ENCODE results near the gene EEFSEC.

The EEFSEC gene

DNA sequence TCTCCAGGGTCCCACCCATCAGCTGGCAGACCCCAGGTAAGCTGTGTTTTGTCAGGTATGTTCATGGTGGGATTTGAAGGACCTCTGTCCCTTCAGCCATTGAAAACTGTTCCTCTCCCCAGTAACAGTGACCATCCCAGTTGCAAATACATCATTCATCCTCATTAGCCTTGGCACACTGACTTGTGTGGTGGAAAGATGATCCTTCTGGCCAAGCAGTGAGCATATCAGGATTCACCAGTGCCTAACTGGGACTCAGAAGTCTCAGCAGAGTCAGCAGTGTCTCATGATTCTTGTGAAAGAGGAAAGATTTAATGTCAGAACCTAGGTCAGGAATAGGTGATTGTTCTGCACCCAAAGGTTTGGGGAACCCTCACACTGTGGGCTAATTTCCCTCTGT, 223.2 kb downstream of the EEFSEC start:
- no peak for DNase-seq

DNA sequence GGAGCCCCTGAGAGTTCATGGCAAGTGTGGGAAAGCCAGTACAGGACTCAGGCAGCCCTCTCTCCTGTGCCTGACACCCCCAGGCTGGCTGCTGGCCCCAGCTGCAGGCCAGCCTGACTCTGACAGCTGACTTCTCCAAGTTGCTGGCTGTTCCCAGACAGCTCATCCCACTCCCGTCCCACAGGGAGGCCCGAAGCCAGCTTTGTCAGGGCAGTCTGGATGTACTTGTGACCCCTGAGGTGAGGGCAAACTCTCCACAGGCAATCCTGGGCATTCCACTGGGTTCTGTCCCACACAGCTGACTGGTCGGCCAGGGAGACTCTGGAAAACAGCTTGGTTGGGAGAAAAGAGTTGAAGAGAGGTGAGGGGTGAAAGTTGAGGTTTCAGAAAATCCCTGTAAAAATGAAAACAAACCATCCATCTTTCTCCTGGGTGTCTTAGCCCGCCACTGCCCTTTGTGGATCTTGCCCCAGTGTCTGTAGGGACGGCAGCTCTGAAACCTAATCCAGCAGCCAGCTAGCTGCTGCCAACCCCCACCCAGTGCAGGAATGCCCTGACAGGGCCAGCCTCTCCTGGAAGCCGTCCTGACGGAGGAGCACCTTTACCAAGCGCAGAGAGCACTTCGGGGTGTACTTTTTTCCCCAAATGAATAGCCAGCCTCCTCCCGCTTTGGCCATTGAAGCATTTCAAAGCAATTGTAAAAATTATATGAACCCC, 225.5 kb downstream of the EEFSEC start:
- no peak for DNase-seq

GRCh38 chr3:128379367-128380160, 226.3 kb downstream of the EEFSEC start:
- no peak for DNase-seq

GRCh38 chr3:128380295-128380694, 227.0 kb downstream of the EEFSEC start:
- no peak for DNase-seq

DNA sequence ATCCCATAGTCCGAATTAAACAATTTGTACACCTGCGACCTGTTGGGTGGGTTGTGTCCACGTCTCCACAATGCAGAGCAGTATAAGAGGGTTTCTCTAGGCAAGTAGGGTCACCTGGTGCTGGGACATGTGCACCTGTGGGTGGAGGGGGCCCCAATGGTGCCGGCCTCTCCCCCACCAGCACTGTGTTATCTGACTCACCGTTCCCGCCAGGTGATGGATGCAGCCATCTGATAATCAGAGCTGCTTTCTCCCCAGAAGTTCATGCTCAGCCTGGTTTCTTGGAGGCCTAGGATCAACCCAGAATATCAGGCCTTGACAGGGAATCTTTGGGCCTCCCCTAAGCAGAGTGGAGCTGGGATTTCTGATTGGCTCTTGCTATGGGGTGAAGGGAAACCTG, 227.4 kb downstream of the EEFSEC start:
- no peak for DNase-seq

DNA sequence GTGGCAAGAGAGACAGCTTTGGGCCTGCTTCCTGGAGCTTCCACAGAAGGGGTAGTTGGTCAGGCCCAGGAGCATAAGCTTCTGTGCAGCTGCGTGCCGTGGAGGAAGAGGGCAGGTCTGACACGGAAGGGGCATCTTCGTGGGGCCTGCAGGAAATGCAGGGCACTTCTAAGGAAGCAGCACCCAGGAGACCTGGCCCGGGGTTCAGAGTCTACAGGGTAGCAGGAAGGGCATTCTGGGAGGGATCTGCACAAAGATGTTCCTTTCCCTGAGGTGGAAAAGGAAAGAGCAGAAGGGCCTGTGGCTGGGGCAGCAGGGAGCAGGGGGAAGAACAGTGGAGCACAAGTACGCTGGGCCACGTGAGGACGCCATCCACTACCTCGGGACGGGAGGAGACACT, 228.3 kb downstream of the EEFSEC start:
- no peak for DNase-seq

DNA sequence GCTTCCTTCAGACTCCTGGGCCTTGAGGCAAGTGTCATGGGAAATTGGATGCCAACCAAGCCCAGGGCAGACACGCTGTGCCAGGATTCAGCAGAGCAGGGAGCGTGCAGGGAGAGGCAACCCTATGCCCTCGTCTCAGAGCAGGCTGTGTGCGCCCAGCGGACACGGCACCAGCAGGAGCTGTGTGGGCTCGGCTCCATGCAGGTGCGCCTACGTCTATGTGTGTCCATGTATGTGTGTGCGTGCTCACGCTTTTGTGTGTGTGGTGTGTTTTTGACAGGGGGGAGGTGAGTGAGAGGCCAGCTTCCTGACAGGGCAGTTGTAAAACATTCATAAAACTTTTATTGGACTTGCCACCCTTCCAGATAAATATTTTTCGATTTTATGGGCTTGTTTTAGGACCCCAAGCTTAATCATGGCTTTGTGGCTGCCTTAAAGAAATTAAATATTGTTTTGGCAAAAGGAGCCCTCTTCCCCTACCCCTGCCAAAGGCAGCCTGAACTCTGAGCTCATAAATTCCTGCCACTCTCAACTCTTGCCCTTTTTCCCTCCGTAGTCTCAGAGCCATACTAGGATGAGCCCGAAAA, 229.0 kb downstream of the EEFSEC start:
- DNase-seq: no peak

- DNase-seq: peak; percentile 71
Measured at GRCh38 chr3:128383316-128384235, 230.3 kb downstream of the EEFSEC start.

- DNase-seq: no peak
Measured at GRCh38 chr3:128385080-128385832, 232.0 kb downstream of the EEFSEC start.

DNA sequence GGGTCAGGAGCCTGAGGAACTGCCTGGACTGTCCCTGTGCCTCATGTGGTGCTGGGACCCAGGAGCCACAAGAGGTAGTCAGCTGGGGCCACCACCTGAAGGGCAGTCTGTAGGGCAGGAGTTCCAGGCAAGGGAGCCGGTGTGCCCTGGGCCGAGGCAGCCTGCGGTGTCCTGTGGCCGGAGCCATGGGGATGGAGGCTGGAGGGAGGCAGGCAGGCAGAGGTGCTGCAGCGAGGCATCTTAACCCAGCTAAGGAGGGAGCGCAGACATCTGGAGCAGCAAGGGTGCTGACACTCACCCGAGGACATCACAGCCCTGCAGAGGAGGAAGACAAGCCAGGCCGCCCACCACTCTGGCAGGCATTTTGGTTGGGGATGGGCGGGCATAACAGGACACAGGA, 235.7 kb downstream of the EEFSEC start:
- DNase-seq: no peak

DNA sequence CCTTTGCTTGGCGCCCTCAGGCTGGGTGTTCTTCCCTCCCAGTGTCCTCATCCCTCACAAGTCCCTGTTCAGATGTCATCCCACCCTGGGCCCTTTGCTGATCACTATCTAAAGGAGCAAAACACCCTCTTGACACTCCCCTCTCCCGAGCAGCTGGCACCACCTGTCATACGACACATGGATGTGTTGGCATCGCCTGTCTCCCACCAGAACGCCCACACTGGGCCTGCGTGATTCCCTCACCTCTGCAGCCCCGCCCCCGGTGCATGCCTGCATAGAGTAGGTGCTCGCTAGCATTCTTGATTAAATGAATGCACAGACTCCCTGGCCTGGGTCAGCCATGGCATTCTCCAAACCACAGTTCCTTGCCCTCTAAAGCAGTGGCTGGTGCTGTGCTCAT, 237.6 kb downstream of the EEFSEC start:
- DNase-seq: no peak

GRCh38 chr3:128392021-128392420, 238.7 kb downstream of the EEFSEC start:
- DNase-seq: no peak

DNA sequence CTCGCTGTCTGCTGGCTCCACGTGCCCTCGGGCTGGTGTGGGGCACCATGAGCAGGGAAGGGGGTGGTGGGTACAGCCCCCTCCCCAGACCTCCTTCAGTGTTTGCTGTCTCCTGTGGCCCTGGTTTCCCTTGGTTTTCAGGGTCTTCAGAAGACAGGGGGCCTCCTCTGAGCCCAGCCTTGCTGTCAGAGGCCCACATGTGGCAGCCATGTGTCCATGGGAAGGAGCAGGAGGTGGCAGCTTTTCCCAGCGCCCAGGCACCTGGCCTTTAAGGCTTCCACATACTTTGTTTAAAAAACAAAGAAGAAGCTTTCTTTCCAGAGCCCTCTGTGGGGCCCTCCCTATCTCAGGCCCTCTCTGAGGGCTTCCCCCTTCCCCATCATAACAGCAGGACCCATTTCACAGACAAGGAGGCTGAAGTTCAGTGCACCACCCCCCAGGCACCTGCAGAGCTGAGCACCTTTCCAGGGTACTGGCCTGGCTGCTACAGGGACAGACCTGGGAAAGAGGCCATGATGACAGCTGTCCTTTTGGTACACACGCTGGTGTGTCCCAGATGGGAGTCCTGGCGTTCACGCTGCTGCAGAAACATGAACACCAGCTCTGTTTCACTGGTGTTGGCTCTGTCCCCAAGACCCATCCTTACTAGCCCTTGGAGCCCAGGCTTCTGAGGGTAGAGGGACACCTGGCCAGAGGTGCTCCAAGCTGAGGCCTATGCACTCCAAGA, 239.7 kb downstream of the EEFSEC start:
- no peak for DNase-seq

DNA sequence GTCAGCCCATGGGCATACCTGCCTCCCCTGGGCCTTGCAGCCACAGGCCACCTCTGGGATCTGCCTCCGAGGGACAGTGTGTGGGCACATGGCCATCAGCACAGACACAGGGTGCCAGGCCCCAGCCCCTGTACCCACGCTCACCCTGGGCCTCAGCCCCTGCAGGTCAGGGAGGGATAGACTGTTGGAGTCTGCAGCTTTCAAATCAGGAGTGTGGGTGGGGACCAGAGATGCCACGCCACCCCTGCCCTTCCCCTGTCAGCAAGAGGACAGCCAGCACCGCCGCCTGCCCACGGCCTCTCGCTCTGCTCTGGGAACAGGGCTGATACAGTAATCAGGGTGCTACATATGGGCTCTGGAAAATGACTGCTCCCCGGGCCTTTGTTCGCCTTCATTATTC, 240.8 kb downstream of the EEFSEC start:
- DNase-seq: no peak

DNA sequence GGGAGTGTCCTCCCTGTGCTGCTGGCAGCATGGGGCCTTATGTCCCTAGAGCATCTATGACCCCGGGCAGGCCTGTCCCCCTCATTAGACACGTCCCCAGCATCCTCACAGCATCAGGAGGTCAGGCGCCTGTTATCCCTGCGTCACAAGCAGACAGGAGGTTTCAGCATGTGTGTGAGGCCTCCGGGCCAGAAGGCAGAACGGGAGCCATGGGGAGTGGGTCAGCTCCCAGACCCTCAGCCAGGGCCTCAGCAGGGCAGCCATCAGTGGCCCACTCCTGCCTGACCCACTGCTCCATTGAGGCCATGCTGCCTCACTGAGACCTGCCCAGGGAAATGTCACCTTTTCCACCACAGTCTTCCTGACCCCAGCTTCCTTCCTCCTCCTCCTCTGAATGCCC, 241.8 kb downstream of the EEFSEC start:
- DNase-seq: no peak

DNA sequence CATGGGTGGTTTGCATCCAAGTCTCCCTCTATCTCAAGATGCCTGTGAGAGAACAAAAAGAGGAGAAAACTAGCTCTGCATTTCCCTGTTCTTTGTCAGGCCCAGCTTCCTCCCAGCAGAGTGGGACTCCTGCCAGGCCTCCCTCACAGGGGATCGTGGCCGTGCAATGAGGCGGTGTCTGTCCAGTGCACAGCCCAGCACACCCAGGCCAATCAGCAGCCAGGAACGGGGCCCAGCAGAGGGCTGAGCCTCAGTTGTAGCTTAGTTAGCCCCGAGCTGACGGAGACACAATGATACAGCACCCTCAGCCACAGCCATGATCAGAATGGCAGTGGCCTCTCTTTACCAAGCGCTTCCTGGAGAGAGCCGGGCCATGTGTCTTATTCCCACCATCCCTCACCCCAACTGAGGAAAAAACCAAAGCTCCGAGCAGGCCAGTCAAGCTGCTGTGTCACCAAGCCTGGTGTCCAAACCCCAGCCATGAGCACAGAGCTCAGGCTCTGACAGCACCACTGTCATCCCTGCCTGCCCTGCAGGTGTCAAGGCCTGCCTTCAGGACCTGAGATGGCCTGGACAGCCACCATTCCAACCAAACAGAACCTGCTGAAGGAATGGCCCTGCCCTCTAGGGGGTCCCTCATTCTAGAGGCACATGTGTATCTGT, 242.3 kb downstream of the EEFSEC start:
- DNase-seq: no peak

- no peak for DNase-seq
Measured at GRCh38 chr3:128397484-128397883, 244.2 kb downstream of the EEFSEC start.

DNA sequence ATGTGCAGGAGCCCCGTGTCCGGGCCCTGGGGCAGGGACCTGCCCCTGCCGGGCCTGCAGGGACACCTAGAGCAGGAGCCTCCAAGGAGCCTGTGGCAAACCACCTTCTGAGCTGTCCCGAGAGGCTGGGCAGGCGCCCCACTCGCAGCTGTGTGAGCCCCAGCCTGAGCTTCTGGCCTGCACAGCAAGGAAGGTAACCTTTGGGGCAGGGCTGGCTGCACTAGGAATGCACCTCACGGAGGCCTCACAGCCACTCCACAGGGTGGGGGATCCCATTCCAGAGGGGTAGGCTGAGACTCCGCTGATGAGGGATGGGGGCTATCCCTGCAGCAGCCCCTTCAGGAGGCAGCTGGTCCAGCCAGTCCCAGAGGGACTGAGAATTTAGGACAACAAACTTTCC, 245.3 kb downstream of the EEFSEC start:
- DNase-seq: no peak

- no peak for DNase-seq
Measured at GRCh38 chr3:128399221-128399915, 246.1 kb downstream of the EEFSEC start.

GRCh38 chr3:128400671-128401070, 247.4 kb downstream of the EEFSEC start:
- DNase-seq: peak; percentile 82

Measured in NCI-H146 (cell line).